SK-N-SH treated with all-trans-retinoic acid at 6 μM for 48 hours (cell line): Measurements from ENCODE around the gene FAM20C.

Experiments
- ATAC-seq: fragments of 200-7000 bp; cut with Tn5 transposase; 3 replicates; pipeline ENCODE4 v1.9.1; 2020; ENCODE audit warnings: mild to moderate bottlenecking, moderate library complexity
- ARNTL ChIP-seq: fragments of 450-650 bp; formaldehyde crosslinking; IDR thresholded peaks from 2 replicates; pipeline ENCODE4 v1.5.0; 2020; ENCODE audit warnings: low read depth, mild to moderate bottlenecking, moderate library complexity, borderline replicate concordance
- BACH2 ChIP-seq: fragments of 250-450 bp; sonication (Bioruptor Pico); IDR thresholded peaks from 2 replicates; pipeline ENCODE4 v1.9.0; 2021; ENCODE audit warnings: mild to moderate bottlenecking, borderline replicate concordance
- CREB5 ChIP-seq: fragments of 250-450 bp; sonication (Bioruptor Pico); IDR thresholded peaks from 2 replicates; pipeline ENCODE4 v1.5.1; 2020; ENCODE audit warnings: low read depth, mild to moderate bottlenecking, moderate library complexity
- CSRNP3 ChIP-seq: fragments of 250-450 bp; sonication (Bioruptor Pico); IDR thresholded peaks from 2 replicates; pipeline ENCODE4 v1.5.1; 2021; ENCODE audit warnings: mild to moderate bottlenecking, moderate library complexity
- ESRRG ChIP-seq: fragments of 250-450 bp; sonication (Bioruptor Pico); IDR thresholded peaks from 2 replicates; pipeline ENCODE4 v1.6.1; 2021; ENCODE audit warnings: mild to moderate bottlenecking
- GLIS3 ChIP-seq: fragments of 250-450 bp; sonication (Bioruptor Pico); IDR thresholded peaks from 2 replicates; pipeline ENCODE4 v1.5.0; 2020; ENCODE audit warnings: mild to moderate bottlenecking, moderate library complexity
- ISL1 ChIP-seq: fragments of 250-450 bp; sonication (Bioruptor Pico); IDR thresholded peaks from 2 replicates; pipeline ENCODE4 v2.1.2; 2022; ENCODE audit warnings: mild to moderate bottlenecking, moderate library complexity
- OSR1 ChIP-seq: fragments of 250-450 bp; sonication (Bioruptor Pico); IDR thresholded peaks from 2 replicates; pipeline ENCODE4 v1.8.0; 2022; ENCODE audit warnings: moderate library complexity, mild to moderate bottlenecking, inconsistent platforms
- PATZ1 ChIP-seq: fragments of 250-450 bp; sonication (Bioruptor Pico); IDR thresholded peaks from 2 replicates; pipeline ENCODE4 v1.8.0; 2020; ENCODE audit warnings: mild to moderate bottlenecking, moderate library complexity, borderline replicate concordance
- POU6F1 ChIP-seq: fragments of 250-450 bp; sonication (Bioruptor Pico); IDR thresholded peaks from 2 replicates; pipeline ENCODE4 v1.8.0; 2021; ENCODE audit warnings: low read depth, mild to moderate bottlenecking, moderate library complexity, borderline replicate concordance
- PPARA ChIP-seq: fragments of 250-450 bp; sonication (Bioruptor Pico); IDR thresholded peaks from 2 replicates; pipeline ENCODE4 v1.5.0; 2020; ENCODE audit warnings: mild to moderate bottlenecking, borderline replicate concordance
- RARB ChIP-seq: fragments of 250-450 bp; sonication (Bioruptor Pico); IDR thresholded peaks from 2 replicates; pipeline ENCODE4 v1.8.0; 2021; ENCODE audit warnings: mild to moderate bottlenecking, moderate library complexity
- SNAI2 ChIP-seq: fragments of 250-450 bp; sonication (Bioruptor Pico); IDR thresholded peaks from 2 replicates; pipeline ENCODE4 v1.5.0; 2020; ENCODE audit warnings: mild to moderate bottlenecking, moderate library complexity
- TCF4 ChIP-seq: fragments of 250-450 bp; sonication (Bioruptor Pico); IDR thresholded peaks from 2 replicates; pipeline ENCODE4 v1.8.0; 2021; ENCODE audit warnings: mild to moderate bottlenecking, moderate library complexity, borderline replicate concordance
- TOX ChIP-seq: fragments of 250-450 bp; sonication (Bioruptor Pico); IDR thresholded peaks from 2 replicates; pipeline ENCODE4 v1.8.0; 2021; ENCODE audit warnings: mild to moderate bottlenecking, moderate library complexity, borderline replicate concordance
- TSHZ2 ChIP-seq: fragments of 250-450 bp; sonication (Bioruptor Pico); IDR thresholded peaks from 2 replicates; pipeline ENCODE4 v1.5.0; 2020; ENCODE audit warnings: mild to moderate bottlenecking, moderate library complexity
- ZC3H10 ChIP-seq: fragments of 250-450 bp; sonication (Bioruptor Pico); IDR thresholded peaks from 2 replicates; pipeline ENCODE4 v1.5.1; 2021; ENCODE audit warnings: mild to moderate bottlenecking, moderate library complexity
- ZFP3 ChIP-seq: fragments of 250-450 bp; sonication (Bioruptor Pico); IDR thresholded peaks from 2 replicates; pipeline ENCODE4 v1.5.0; 2020; ENCODE audit warnings: mild to moderate bottlenecking, moderate library complexity
- ZFP30 ChIP-seq: fragments of 450-650 bp; formaldehyde crosslinking; IDR thresholded peaks from 2 replicates; pipeline ENCODE4 v1.5.0; 2022; ENCODE audit warnings: mild to moderate bottlenecking, moderate library complexity
- ZNF565 ChIP-seq: fragments of 450-650 bp; formaldehyde crosslinking; conservative IDR thresholded peaks from 2 replicates; pipeline ENCODE4 v1.5.0; 2020; ENCODE audit warnings: low read depth, mild to moderate bottlenecking, moderate library complexity
- ZNF70 ChIP-seq: fragments of 450-650 bp; formaldehyde crosslinking; IDR thresholded peaks from 2 replicates; pipeline ENCODE4 v1.5.0; 2020; ENCODE audit warnings: mild to moderate bottlenecking, moderate library complexity
- ZNF8 ChIP-seq: fragments of 450-650 bp; formaldehyde crosslinking; IDR thresholded peaks from 2 replicates; pipeline ENCODE4 v1.5.0; 2020; ENCODE audit warnings: mild to moderate bottlenecking, moderate library complexity

The FAM20C gene

GRCh38 chr7:218896-219580 lies 26.7 kb downstream of the FAM20C start:
- ATAC-seq = no peak
- TF ChIP-seq ZFP30 (CRISPR knock-in tag) (no peak), ZC3H10 (CRISPR knock-in tag) (no peak), PPARA (no peak), GLIS3 (CRISPR knock-in tag) (no peak), TOX (no peak), PATZ1 (no peak), RARB (CRISPR knock-in tag) (no peak), ZNF565 (CRISPR knock-in tag) (no peak), ZNF8 (CRISPR knock-in tag) (no peak), ESRRG (CRISPR knock-in tag) (no peak), SNAI2 (no peak), BACH2 (CRISPR knock-in tag) (no peak)

- ATAC-seq = no peak
- TF ChIP-seq ISL1 (CRISPR knock-in tag) (no peak), CREB5 (CRISPR knock-in tag) (no peak), ZNF70 (CRISPR knock-in tag) (no peak), CSRNP3 (CRISPR knock-in tag) (no peak), BACH2 (CRISPR knock-in tag) (no peak), PPARA (no peak), SNAI2 (no peak), ESRRG (CRISPR knock-in tag) (no peak), ZFP30 (CRISPR knock-in tag) (no peak), ARNTL (no peak)
Measured at GRCh38 chr7:219581-220150, 27.3 kb downstream of the FAM20C start.

- no peak for ATAC-seq
- TF ChIP-seq OSR1 (CRISPR knock-in tag) (no peak), ARNTL (no peak), TCF4 (CRISPR knock-in tag) (no peak), ZNF8 (CRISPR knock-in tag) (no peak), ZNF565 (CRISPR knock-in tag) (no peak), POU6F1 (CRISPR knock-in tag) (no peak), CREB5 (CRISPR knock-in tag) (no peak), ESRRG (CRISPR knock-in tag) (no peak), RARB (CRISPR knock-in tag) (no peak), ZFP3 (no peak), ZC3H10 (CRISPR knock-in tag) (no peak), SNAI2 (no peak), BACH2 (CRISPR knock-in tag) (no peak), ZNF70 (CRISPR knock-in tag) (no peak), CSRNP3 (CRISPR knock-in tag) (no peak), TSHZ2 (no peak), PPARA (no peak), ISL1 (CRISPR knock-in tag) (no peak)
Measured at GRCh38 chr7:220151-220841, 27.9 kb downstream of the FAM20C start.
